ENCODE data around the gene ZSWIM3. TPM values are rescaled to one million over a fixed set of nuclear protein-coding genes. Genes with fewer than 3 reads are reported as not detected.

Gene ZSWIM3
- total and polyA plus RNA-seq, 2 of the 13 experiments (the other 11 are each of a cell fraction or from before 2014, with no cell fraction given) = 5.2 to 5.8 TPM

DNA sequence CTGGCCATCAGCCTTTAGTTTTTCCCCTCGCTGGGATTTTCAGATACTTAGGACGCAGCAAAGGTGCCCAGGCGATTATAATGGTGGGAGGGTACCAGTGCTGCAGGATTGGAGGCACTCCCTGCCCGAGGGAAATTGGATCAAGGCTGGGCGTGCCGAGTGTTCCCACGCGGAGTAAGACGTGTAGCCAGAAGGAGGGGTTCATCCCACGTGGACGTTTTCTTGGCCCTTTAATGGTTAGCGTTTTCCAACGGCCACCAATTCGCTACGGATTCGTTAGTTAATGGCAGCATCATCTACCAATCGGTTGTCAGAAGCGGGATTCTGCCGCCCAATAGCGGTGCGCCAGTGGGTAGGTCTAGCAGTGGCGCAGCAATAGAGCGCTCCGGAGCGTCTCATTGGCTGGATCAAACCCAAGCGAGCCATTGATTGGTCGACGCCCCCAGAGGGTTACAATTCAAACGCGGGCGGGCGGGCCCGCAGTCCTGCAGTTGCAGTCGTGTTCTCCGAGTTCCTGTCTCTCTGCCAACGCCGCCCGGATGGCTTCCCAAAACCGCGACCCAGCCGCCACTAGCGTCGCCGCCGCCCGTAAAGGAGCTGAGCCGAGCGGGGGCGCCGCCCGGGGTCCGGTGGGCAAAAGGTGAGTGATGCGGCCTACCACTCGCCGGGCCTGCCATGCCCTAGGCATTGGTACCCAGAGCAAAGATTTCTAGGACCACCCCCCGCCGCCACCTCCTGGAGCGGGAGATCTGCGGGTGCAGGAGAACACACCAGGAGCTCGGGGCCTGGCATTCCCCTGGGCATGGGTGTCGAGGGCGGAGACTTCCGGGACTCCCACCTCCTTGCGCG lies 45.0 kb upstream of the ZSWIM3 start, which contains the start of gene UBE2C (continued):
- TF ChIP-seq AKNA (CRISPR knock-in tag; IDR thresholded peaks at IDR 0.05; ENCODE audit: borderline replicate concordance) (no peak), ZMYM2 (CRISPR knock-in tag; IDR thresholded peaks at IDR 0.05) (peak; percentile 91), ZNF782 (CRISPR knock-in tag; IDR thresholded peaks at IDR 0.05; ENCODE audit: borderline replicate concordance) (peak; percentile 22; the same call in 1 of the 2 replicates), TAF1 (CRISPR knock-in tag; IDR thresholded peaks at IDR 0.05) (peak; percentile 69), SMC3 (IDR thresholded peaks at IDR 0.05; ENCODE audit: low read length) (no peak), ZNF615 (CRISPR knock-in tag; IDR thresholded peaks at IDR 0.05; ENCODE audit: borderline replicate concordance) (no peak), ZBTB26 (CRISPR knock-in tag; IDR thresholded peaks at IDR 0.05; ENCODE audit: borderline replicate concordance) (no peak; the same call in 1 of the 2 replicates), ZNF121 (CRISPR knock-in tag; IDR thresholded peaks at IDR 0.05) (no peak), ZNF224 (CRISPR knock-in tag; IDR thresholded peaks at IDR 0.05) (no peak), POLR2A (IDR thresholded peaks at IDR 0.05; ENCODE audit: insufficient read depth in 1 of 2, low read depth in 2 of 2, low read length in 2 of 2) (peak; percentile 60 to 63; a peak in 3 of 4 replicates), ZBTB42 (CRISPR knock-in tag; IDR thresholded peaks at IDR 0.05) (no peak), ZSCAN9 (CRISPR knock-in tag; IDR thresholded peaks at IDR 0.05; ENCODE audit: borderline replicate concordance) (no peak), IRX3 (CRISPR knock-in tag; IDR thresholded peaks at IDR 0.05; ENCODE audit: borderline replicate concordance, low read depth) (peak; percentile 87; the same call in 1 of the 2 replicates)
- TF ChIP-seq, protein P1, sequence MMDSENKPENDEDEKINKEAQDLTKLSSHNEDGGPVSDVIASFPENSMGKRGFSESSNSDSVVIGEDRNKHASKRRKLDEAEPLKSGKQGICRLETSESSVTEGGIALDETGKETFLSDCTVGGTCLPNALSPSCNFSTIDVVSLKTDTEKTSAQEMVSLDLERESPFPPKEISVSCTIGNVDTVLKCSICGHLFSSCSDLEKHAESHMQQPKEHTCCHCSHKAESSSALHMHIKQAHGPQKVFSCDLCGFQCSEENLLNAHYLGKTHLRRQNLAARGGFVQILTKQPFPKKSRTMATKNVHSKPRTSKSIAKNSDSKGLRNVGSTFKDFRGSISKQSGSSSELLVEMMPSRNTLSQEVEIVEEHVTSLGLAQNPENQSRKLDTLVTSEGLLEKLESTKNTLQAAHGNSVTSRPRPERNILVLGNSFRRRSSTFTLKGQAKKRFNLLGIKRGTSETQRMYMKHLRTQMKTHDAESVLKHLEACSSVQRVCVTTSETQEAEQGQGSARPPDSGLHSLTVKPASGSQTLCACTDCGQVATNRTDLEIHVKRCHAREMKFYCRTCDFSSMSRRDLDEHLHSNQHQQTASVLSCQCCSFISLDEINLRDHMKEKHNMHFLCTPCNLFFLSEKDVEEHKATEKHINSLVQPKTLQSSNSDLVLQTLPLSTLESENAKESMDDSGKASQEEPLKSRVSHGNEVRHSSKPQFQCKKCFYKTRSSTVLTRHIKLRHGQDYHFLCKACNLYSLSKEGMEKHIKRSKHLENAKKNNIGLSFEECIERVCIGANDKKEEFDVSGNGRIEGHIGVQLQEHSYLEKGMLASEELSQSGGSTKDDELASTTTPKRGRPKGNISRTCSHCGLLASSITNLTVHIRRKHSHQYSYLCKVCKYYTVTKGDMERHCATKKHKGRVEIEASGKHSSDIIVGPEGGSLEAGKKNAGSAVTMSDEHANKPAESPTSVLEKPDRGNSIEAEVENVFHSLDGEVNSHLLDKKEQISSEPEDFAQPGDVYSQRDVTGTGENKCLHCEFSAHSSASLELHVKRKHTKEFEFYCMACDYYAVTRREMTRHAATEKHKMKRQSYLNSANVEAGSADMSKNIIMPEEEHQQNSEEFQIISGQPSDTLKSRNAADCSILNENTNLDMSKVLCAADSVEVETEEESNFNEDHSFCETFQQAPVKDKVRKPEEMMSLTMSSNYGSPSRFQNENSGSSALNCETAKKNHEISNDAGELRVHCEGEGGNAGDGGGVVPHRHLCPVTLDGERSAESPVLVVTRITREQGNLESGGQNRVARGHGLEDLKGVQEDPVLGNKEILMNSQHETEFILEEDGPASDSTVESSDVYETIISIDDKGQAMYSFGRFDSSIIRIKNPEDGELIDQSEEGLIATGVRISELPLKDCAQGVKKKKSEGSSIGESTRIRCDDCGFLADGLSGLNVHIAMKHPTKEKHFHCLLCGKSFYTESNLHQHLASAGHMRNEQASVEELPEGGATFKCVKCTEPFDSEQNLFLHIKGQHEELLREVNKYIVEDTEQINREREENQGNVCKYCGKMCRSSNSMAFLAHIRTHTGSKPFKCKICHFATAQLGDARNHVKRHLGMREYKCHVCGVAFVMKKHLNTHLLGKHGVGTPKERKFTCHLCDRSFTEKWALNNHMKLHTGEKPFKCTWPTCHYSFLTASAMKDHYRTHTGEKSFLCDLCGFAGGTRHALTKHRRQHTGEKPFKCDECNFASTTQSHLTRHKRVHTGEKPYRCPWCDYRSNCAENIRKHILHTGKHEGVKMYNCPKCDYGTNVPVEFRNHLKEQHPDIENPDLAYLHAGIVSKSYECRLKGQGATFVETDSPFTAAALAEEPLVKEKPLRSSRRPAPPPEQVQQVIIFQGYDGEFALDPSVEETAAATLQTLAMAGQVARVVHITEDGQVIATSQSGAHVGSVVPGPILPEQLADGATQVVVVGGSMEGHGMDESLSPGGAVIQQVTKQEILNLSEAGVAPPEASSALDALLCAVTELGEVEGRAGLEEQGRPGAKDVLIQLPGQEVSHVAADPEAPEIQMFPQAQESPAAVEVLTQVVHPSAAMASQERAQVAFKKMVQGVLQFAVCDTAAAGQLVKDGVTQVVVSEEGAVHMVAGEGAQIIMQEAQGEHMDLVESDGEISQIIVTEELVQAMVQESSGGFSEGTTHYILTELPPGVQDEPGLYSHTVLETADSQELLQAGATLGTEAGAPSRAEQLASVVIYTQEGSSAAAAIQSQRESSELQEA (CRISPR knock-in tag; IDR thresholded peaks at IDR 0.05; ENCODE audit: not compliant biosample characterization) = peak; percentile 10

Measured in HepG2 (cell line).